ENCODE results near the gene MVB12B.

MVB12B gene

GRCh38 chr9:126478216-126478981 is 151.8 kb downstream of the MVB12B start:
- DNase-seq = no peak

- DNase-seq = no peak
Observed at GRCh38 chr9:126479515-126479914, 152.9 kb downstream of the MVB12B start.

- no peak for DNase-seq
Observed at GRCh38 chr9:126480813-126481212, 154.2 kb downstream of the MVB12B start.

- DNase-seq = no peak
Observed at GRCh38 chr9:126481862-126482261, 155.2 kb downstream of the MVB12B start.

GRCh38 chr9:126482361-126483044 is 155.9 kb downstream of the MVB12B start:
- DNase-seq = no peak

- DNase-seq = no peak
Observed at GRCh38 chr9:126483468-126484073, 156.9 kb downstream of the MVB12B start.

- DNase-seq = no peak
Observed at GRCh38 chr9:126485662-126486061, 159.0 kb downstream of the MVB12B start.

GRCh38 chr9:126486276-126486675 is 159.6 kb downstream of the MVB12B start:
- DNase-seq = no peak

GRCh38 chr9:126487856-126488255 is 161.2 kb downstream of the MVB12B start:
- no peak for DNase-seq

GRCh38 chr9:126488310-126488709 is 161.7 kb downstream of the MVB12B start:
- DNase-seq = no peak

- DNase-seq = no peak
Observed at GRCh38 chr9:126488881-126489404, 162.3 kb downstream of the MVB12B start.

- no peak for DNase-seq
Observed at GRCh38 chr9:126489581-126490213, 163.1 kb downstream of the MVB12B start.

GRCh38 chr9:126490214-126490631 is 163.6 kb downstream of the MVB12B start:
- DNase-seq = no peak

- peak; percentile 59 for DNase-seq
Observed at GRCh38 chr9:126490871-126491567, 164.4 kb downstream of the MVB12B start.

- DNase-seq = no peak
Observed at GRCh38 chr9:126491568-126491879, 164.9 kb downstream of the MVB12B start.

- no peak for DNase-seq
Observed at GRCh38 chr9:126491949-126492348, 165.3 kb downstream of the MVB12B start.

- no peak for DNase-seq
Observed at GRCh38 chr9:126494264-126494663, 167.6 kb downstream of the MVB12B start.

- no peak for DNase-seq
Observed at GRCh38 chr9:126494746-126495145, 168.1 kb downstream of the MVB12B start.

GRCh38 chr9:126495411-126496180 is 169.0 kb downstream of the MVB12B start:
- DNase-seq = no peak

GRCh38 chr9:126496181-126496576 is 169.6 kb downstream of the MVB12B start:
- DNase-seq = no peak

GRCh38 chr9:126496781-126497659 is 170.4 kb downstream of the MVB12B start:
- DNase-seq = no peak
